Left lung (tissue), 10 donors: Measurements from ENCODE around the gene ISYNA1. TPM values are rescaled to one million over a fixed set of nuclear protein-coding genes. Genes with fewer than 3 reads are reported as not detected.

Experiments
- ATAC-seq: fragments of 200-7000 bp; cut with Tn5 transposase; one replicate; pipeline ENCODE4 v1.9.1; 2020; ENCODE audit warnings: moderate library complexity
- DNase-seq, 4 donors: peaks; one replicate each; pipeline ENCODE4 v3.0.0-alpha.2; 2013 to 2020
- H3K27ac ChIP-seq, 2 donors: fragments of 200-600 bp; sonication (generic) in 1 of 2; one replicate each; pipeline versions ENCODE4 v1.5.0 to v1.8.0; 2020 to 2021
- H3K27me3 ChIP-seq, 2 donors: fragments of 200-600 bp; sonication (generic) in 1 of 2; one replicate each; pipeline versions ENCODE4 v1.5.0 to v1.8.0; 2020 to 2021
- H3K36me3 ChIP-seq, 2 donors: fragments of 200-600 bp; sonication (generic) in 1 of 2; one replicate each; pipeline versions ENCODE4 v1.5.0 to v1.8.0; 2020 to 2021
- H3K4me1 ChIP-seq, 2 donors: fragments of 200-600 bp; one replicate each; pipeline ENCODE4 v1.8.0; 2021
- H3K4me3 ChIP-seq, 2 donors: fragments of 200-600 bp; sonication (generic) in 1 of 2; one replicate each; pipeline versions ENCODE4 v1.5.0 to v1.8.0; 2020 to 2021; ENCODE audit warnings: mild to moderate bottlenecking in 1 of 2
- H3K9me3 ChIP-seq, 2 donors: fragments of 200-600 bp; sonication (generic) in 1 of 2; one replicate each; pipeline versions ENCODE4 v1.5.0 to v1.8.0; 2020 to 2021
- CTCF ChIP-seq, 2 donors: fragments of 200-600 bp; sonication (generic) in 1 of 2; IDR thresholded peaks; one replicate each; pipeline versions ENCODE4 v1.5.0 to v1.8.0; 2021; ENCODE audit warnings: antibody characterized with exemption in 2 of 2
- intact Hi-C, 2 donors: fragments of 100-400 bp; cut with DNase I; formaldehyde crosslinking; loops; one replicate each; pipeline versions ENCODE4 v1.11.2 to v1.14.2; 2022
- polyA plus RNA-seq, 6 donors: library from polyadenylated mRNA; unstranded; fragments of 120-200 nt; gene quantifications; one replicate each; pipeline ENCODE4 v1.2.1, GENCODE V29; 2013; ENCODE audit not compliant: insufficient read length in 6 of 6
- total RNA-seq, 2 donors: library from RNA; stranded (reverse); fragmentation: NEBNext Ultra II Directional; extraction: Animal tissue kit (Norgen Biotek cat#: 25700); gene quantifications; one replicate each; pipeline ENCODE4 v1.2.1, GENCODE V29; 2021
- donor health status: DM: no; HTN: yes; CAD: no.
- donor health status: DM: no; HTN: no; CAD: no.

ISYNA1 gene
- total and polyA plus RNA-seq, 8 donors, result 22.8 to 159 (median 119) TPM

- Histone ChIP-seq H3K4me1 (peaks cover 4 to 24% of the 10 kb centered on the region in 2 donors), H3K36me3 (peaks cover 0 to 45% of the 10 kb centered on the region in 2 donors), H3K9me3 (no peaks in the 10 kb centered on the region), H3K4me3 (no peak overlapping the region), H3K27me3 (peaks cover 0 to 24% of the 10 kb centered on the region in 2 donors), H3K27ac (no peak overlapping the region)
- DNase-seq (no peak), ATAC-seq (no peak)
- no peak for TF ChIP-seq CTCF (IDR thresholded peaks at IDR 0.05)
- intact Hi-C loops, result no loop called here
Observed at GRCh38 chr19:18441804-18442788, 4.2 kb upstream of the ISYNA1 start.

GRCh38 chr19:18440936-18441803, 3.2 kb upstream of the ISYNA1 start:
- Histone ChIP-seq H3K4me3 (no peak overlapping the region), H3K4me1 (peaks cover 4 to 33% of the 10 kb centered on the region in 2 donors), H3K9me3 (no peaks in the 10 kb centered on the region), H3K36me3 (peaks cover 0 to 35% of the 10 kb centered on the region in 2 donors), H3K27me3 (peaks cover 0 to 33% of the 10 kb centered on the region in 2 donors), H3K27ac (no peak overlapping the region)
- intact Hi-C loops, result no loop called here
- ATAC-seq, result no peak
- TF ChIP-seq CTCF (IDR thresholded peaks at IDR 0.05), result no peak
- DNase-seq, result no peak

- peaks cover 0 to 34% of the 10 kb centered on the region in 2 donors for H3K27me3 ChIP-seq
- no peaks in the 10 kb centered on the region for H3K9me3 ChIP-seq
- H3K4me3 ChIP-seq, result no peak overlapping the region
- H3K4me1 ChIP-seq, result peaks cover 4 to 37% of the 10 kb centered on the region in 2 donors
- H3K27ac ChIP-seq, result no peak overlapping the region
- intact Hi-C loops, result no loop called here
- DNase-seq (no peak), ATAC-seq (no peak)
- H3K36me3 ChIP-seq, result peaks cover 0 to 33% of the 10 kb centered on the region in 2 donors
- no peak for TF ChIP-seq CTCF (IDR thresholded peaks at IDR 0.05)
Observed at GRCh38 chr19:18440415-18440877, 2.5 kb upstream of the ISYNA1 start.

DNA sequence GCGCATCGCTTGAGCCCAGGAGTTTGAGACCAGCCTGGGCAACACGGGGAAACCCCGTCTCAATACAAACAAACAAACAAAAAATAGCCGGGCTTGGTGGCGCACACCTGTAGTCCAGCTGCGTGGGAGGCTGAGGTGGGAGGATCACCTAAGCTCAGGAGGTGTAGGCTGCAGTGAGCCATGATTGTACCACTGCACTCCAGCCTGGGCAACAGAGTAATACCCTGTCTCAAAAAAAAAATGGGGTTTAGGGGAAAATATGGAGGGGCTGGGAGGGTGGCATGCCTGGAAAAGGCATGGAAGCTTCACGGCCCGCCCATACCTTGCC, 1.9 kb upstream of the ISYNA1 start:
- peaks cover 0 to 37% of the 10 kb centered on the region in 2 donors for H3K27me3 ChIP-seq
- peaks cover 4 to 37% of the 10 kb centered on the region in 2 donors for H3K4me1 ChIP-seq
- no peak overlapping the region for H3K4me3 ChIP-seq
- H3K9me3 ChIP-seq, result no peaks in the 10 kb centered on the region
- DNase-seq (no peak), ATAC-seq (no peak)
- TF ChIP-seq CTCF (IDR thresholded peaks at IDR 0.05), result no peak
- peaks cover 0 to 31% of the 10 kb centered on the region in 2 donors for H3K36me3 ChIP-seq
- H3K27ac ChIP-seq, result no peak overlapping the region
- intact Hi-C loops, result no loop called here
